H9 (cell line): ENCODE data around the gene ERICH4. TPM values are rescaled to one million over a fixed set of nuclear protein-coding genes. Genes with fewer than 3 reads are reported as not detected.

ENCODE experiments used
- DNase-seq: peaks from one replicate; pipeline ENCODE4 v3.0.0-alpha.2; 2017
- H2AFZ ChIP-seq: one replicate; pipeline ENCODE4 v1.6.1; 2013; ENCODE audit warnings: mild to moderate bottlenecking, low read length, control low read depth, moderate library complexity
- H2AK5ac ChIP-seq: 2 replicates; pipeline ENCODE4 v1.6.1; 2013; ENCODE audit warnings: low read length, control low read depth, mixed read lengths; ENCODE audit not compliant: insufficient read length
- H2BK120ac ChIP-seq: one replicate; pipeline ENCODE4 v1.6.1; 2013; ENCODE audit warnings: low read depth, mild to moderate bottlenecking, low read length, control low read depth, inconsistent platforms; ENCODE audit not compliant: poor library complexity, severe bottlenecking
- H2BK12ac ChIP-seq: 2 replicates; pipeline ENCODE4 v1.6.1; 2013; ENCODE audit warnings: low read length, control low read depth, mixed read lengths, low read depth; ENCODE audit not compliant: insufficient read length
- H2BK15ac ChIP-seq: 2 replicates; pipeline ENCODE4 v1.6.1; 2013; ENCODE audit warnings: low read depth, low read length, control low read depth
- H2BK20ac ChIP-seq: one replicate; pipeline ENCODE4 v1.6.1; 2013; ENCODE audit warnings: low read depth, mild to moderate bottlenecking, low read length, control low read depth, inconsistent platforms; ENCODE audit not compliant: poor library complexity, severe bottlenecking
- H2BK5ac ChIP-seq: 2 replicates; pipeline ENCODE4 v1.6.1; 2013; ENCODE audit warnings: low read length, control low read depth, mixed read lengths; ENCODE audit not compliant: insufficient read length
- H3K14ac ChIP-seq: 2 replicates; pipeline ENCODE4 v1.6.1; 2013; ENCODE audit warnings: low read length, control low read depth; ENCODE audit not compliant: insufficient read depth
- H3K18ac ChIP-seq: 2 replicates; pipeline ENCODE4 v1.6.1; 2013; ENCODE audit warnings: low read depth, mild to moderate bottlenecking, mixed read lengths, low read length, control low read depth; ENCODE audit not compliant: insufficient read length
- H3K23ac ChIP-seq: 2 replicates; pipeline ENCODE4 v1.6.1; 2013; ENCODE audit warnings: low read length, control low read depth, mixed read lengths, low read depth; ENCODE audit not compliant: insufficient read length
- H3K23me2 ChIP-seq: 2 replicates; pipeline ENCODE4 v1.6.1; 2013; ENCODE audit warnings: low read depth, mild to moderate bottlenecking, mixed read lengths, low read length, control low read depth; ENCODE audit not compliant: insufficient read length, poor library complexity, severe bottlenecking
- H3K27ac ChIP-seq: 2 replicates; pipeline ENCODE4 v1.5.1; 2013; ENCODE audit warnings: low read length, control low read depth, mixed read lengths, low read depth; ENCODE audit not compliant: insufficient read length
- H3K27me3 ChIP-seq: 2 replicates; pipeline ENCODE4 v1.6.1; 2013; ENCODE audit warnings: low read length, control low read depth, inconsistent platforms; ENCODE audit not compliant: insufficient read depth
- H3K4ac ChIP-seq: 2 replicates; pipeline ENCODE4 v1.6.1; 2013; ENCODE audit warnings: low read depth, mild to moderate bottlenecking, control low read depth, inconsistent platforms, low read length, moderate library complexity
- H3K4me1 ChIP-seq: 2 replicates; pipeline ENCODE4 v1.6.1; 2013; ENCODE audit warnings: low read length, control low read depth, inconsistent platforms; ENCODE audit not compliant: insufficient read depth
- H3K4me2 ChIP-seq: 2 replicates; pipeline ENCODE4 v1.6.1; 2013; ENCODE audit warnings: low read length, control low read depth, mixed read lengths; ENCODE audit not compliant: insufficient read length, insufficient read depth
- H3K56ac ChIP-seq: 2 replicates; pipeline ENCODE4 v1.6.1; 2013; ENCODE audit warnings: low read depth, mild to moderate bottlenecking, mixed read lengths, low read length, control low read depth; ENCODE audit not compliant: insufficient read length
- H3K79me1 ChIP-seq: 2 replicates; pipeline ENCODE4 v1.6.1; 2013; ENCODE audit warnings: low read depth, mild to moderate bottlenecking, moderate library complexity, low read length, control low read depth, inconsistent platforms; ENCODE audit not compliant: insufficient read depth, poor library complexity, severe bottlenecking
- H3K79me2 ChIP-seq: 2 replicates; pipeline ENCODE4 v1.6.1; 2013; ENCODE audit warnings: low read length, control low read depth, inconsistent platforms; ENCODE audit not compliant: insufficient read depth
- H3K9ac ChIP-seq: 2 replicates; pipeline ENCODE4 v1.6.1; 2013; ENCODE audit warnings: low read length, control low read depth, mixed read lengths; ENCODE audit not compliant: insufficient read length; ENCODE audit errors: extremely low read depth
- H3K9me3 ChIP-seq: one replicate; pipeline ENCODE4 v1.6.1; 2013; ENCODE audit warnings: low read depth, low read length, inconsistent platforms; ENCODE audit not compliant: control insufficient read depth
- H3T11ph ChIP-seq: one replicate; pipeline ENCODE4 v1.6.1; 2013; ENCODE audit warnings: mild to moderate bottlenecking, low read length, control low read depth, inconsistent platforms
- H4K20me1 ChIP-seq: one replicate; pipeline ENCODE4 v1.6.1; 2013; ENCODE audit not compliant: control insufficient read depth, insufficient read length, insufficient read depth
- H4K5ac ChIP-seq: 2 replicates; pipeline ENCODE4 v1.6.1; 2013; ENCODE audit warnings: low read depth, mild to moderate bottlenecking, mixed read lengths, low read length, control low read depth; ENCODE audit not compliant: insufficient read length
- H4K8ac ChIP-seq: replicated peaks from 2 replicates; pipeline ENCODE4 v1.6.1; 2013; ENCODE audit warnings: low read length, control low read depth, mixed read lengths, low read depth; ENCODE audit not compliant: insufficient read length
- H4K91ac ChIP-seq: 2 replicates; pipeline ENCODE4 v1.6.1; 2013; ENCODE audit warnings: low read depth, mild to moderate bottlenecking, moderate library complexity, mixed read lengths, low read length, control low read depth; ENCODE audit not compliant: insufficient read length
- H3K27ac Mint-ChIP-seq, 3 experiments: 2 replicates in 2 of 3; 3 replicates in 1 of 3; pipeline ENCODE4 v1.8.0; 2020 to 2021; ENCODE audit warnings: mixed read lengths in 3 of 3, mild to moderate bottlenecking in 1 of 3, moderate library complexity in 1 of 3
- H3K27me3 Mint-ChIP-seq: 2 replicates; pipeline ENCODE4 v1.8.0; 2021; ENCODE audit warnings: low read depth, mild to moderate bottlenecking, moderate library complexity, mixed read lengths
- H3K36me3 Mint-ChIP-seq, 3 experiments: 2 replicates in 2 of 3; 3 replicates in 1 of 3; pipeline ENCODE4 v1.8.0; 2020 to 2021; ENCODE audit warnings: low read depth in 3 of 3, mixed read lengths in 3 of 3; ENCODE audit not compliant: insufficient read depth in 1 of 3
- H3K4me1 Mint-ChIP-seq, 2 experiments: 2 replicates each; pipeline ENCODE4 v1.8.0; 2020; ENCODE audit warnings: mixed read lengths in 2 of 2
- H3K4me3 Mint-ChIP-seq, 2 experiments: 2 replicates in 1 of 2; 3 replicates in 1 of 2; pipeline ENCODE4 v1.8.0; 2020 to 2021; ENCODE audit warnings: mild to moderate bottlenecking in 2 of 2, mixed read lengths in 2 of 2, moderate library complexity in 1 of 2
- H3K9me3 Mint-ChIP-seq, 2 experiments: 2 replicates in 1 of 2; 3 replicates in 1 of 2; pipeline ENCODE4 v1.8.0; 2020; ENCODE audit warnings: mild to moderate bottlenecking in 2 of 2, mixed read lengths in 2 of 2, moderate library complexity in 1 of 2
- CTCF ChIP-seq: fragments of 200-600 bp; sonication (generic); conservative IDR thresholded peaks from 3 replicates; pipeline ENCODE4 v1.8.0; 2021; ENCODE audit warnings: antibody characterized with exemption, mild to moderate bottlenecking
- WGBS: extraction: QIAGEN DNeasy Blood & Tissue Kit; methylation state at CpG from one replicate; pipeline ENCODE4 v1.1.7; 2013; ENCODE audit warnings: missing lambda C conversion rate, low lambda C conversion rate, mixed read lengths; ENCODE audit not compliant: insufficient read length; ENCODE audit errors: extremely low coverage; 5-methylcytosine and 5-hydroxymethylcytosine counted together
- total RNA-seq: library from RNA; stranded (reverse); gene quantifications from 2 replicates; pipeline ENCODE4 v1.2.1, GENCODE V29; 2021

ERICH4 gene
- total RNA-seq, 1 experiment from 2014 or later = not detected

GRCh38 chr19:41412953-41413352, 30.0 kb upstream of the ERICH4 start:
- H3K27ac ChIP-seq = no peak overlapping the region
- H2BK15ac ChIP-seq = no peak overlapping the region
- H3K79me1 ChIP-seq = no peaks in the 10 kb centered on the region
- H2AFZ ChIP-seq = no peak overlapping the region
- no peak overlapping the region for H3K4me2 ChIP-seq
- H3K14ac ChIP-seq = no peak overlapping the region
- H3K18ac ChIP-seq = no peak overlapping the region
- no peak overlapping the region for H4K8ac ChIP-seq
- H2BK12ac ChIP-seq = no peak overlapping the region
- H3K36me3 Mint-ChIP-seq = peaks cover 2 to 27% (median 20%) of the 10 kb centered on the region in 3 experiments; a peak in 6 of 7 replicates
- H2BK20ac ChIP-seq = no peak overlapping the region
- H3K4me1 Mint-ChIP-seq = peaks cover 0 to 6% of the 10 kb centered on the region in 2 experiments; a peak in 2 of 4 replicates
- peaks cover 4% of the 10 kb centered on the region for H3K23me2 ChIP-seq
- no peaks in the 10 kb centered on the region for H3K27me3 ChIP-seq
- no peak overlapping the region for H4K91ac ChIP-seq
- no peaks in the 10 kb centered on the region for H3K9me3 Mint-ChIP-seq
- no peaks in the 10 kb centered on the region for H3K79me2 ChIP-seq
- no peaks in the 10 kb centered on the region; the same call in 1 of the 2 replicates for H3K4me1 ChIP-seq
- H3K9ac ChIP-seq = no peak overlapping the region
- H4K20me1 ChIP-seq = no peaks in the 10 kb centered on the region
- H3K4ac ChIP-seq = no peak overlapping the region
- no peak overlapping the region for H3K27ac Mint-ChIP-seq
- H2AK5ac ChIP-seq = no peak overlapping the region
- H4K5ac ChIP-seq = no peak overlapping the region
- H2BK5ac ChIP-seq = no peak overlapping the region
- H3K27me3 Mint-ChIP-seq = no peaks in the 10 kb centered on the region; the same call in 1 of the 2 replicates
- no CpG with 5 or more reads among the region's 5 CpGs for WGBS
- no peak overlapping the region for H3K4me3 Mint-ChIP-seq
- no peak for TF ChIP-seq CTCF
- no peak overlapping the region for H3K56ac ChIP-seq
- H2BK120ac ChIP-seq = no peak overlapping the region
- DNase-seq = no peak
- no peak overlapping the region for H3K23ac ChIP-seq
- H3K9me3 ChIP-seq = no peaks in the 10 kb centered on the region
- no peak overlapping the region for H3T11ph ChIP-seq
